ENCODE measurements around the gene CDIP1. TPM values are rescaled to one million over a fixed set of nuclear protein-coding genes. Genes with fewer than 3 reads are reported as not detected.

The CDIP1 gene
- total RNA-seq, 1 experiment from 2014 or later = 49.7 TPM

DNA sequence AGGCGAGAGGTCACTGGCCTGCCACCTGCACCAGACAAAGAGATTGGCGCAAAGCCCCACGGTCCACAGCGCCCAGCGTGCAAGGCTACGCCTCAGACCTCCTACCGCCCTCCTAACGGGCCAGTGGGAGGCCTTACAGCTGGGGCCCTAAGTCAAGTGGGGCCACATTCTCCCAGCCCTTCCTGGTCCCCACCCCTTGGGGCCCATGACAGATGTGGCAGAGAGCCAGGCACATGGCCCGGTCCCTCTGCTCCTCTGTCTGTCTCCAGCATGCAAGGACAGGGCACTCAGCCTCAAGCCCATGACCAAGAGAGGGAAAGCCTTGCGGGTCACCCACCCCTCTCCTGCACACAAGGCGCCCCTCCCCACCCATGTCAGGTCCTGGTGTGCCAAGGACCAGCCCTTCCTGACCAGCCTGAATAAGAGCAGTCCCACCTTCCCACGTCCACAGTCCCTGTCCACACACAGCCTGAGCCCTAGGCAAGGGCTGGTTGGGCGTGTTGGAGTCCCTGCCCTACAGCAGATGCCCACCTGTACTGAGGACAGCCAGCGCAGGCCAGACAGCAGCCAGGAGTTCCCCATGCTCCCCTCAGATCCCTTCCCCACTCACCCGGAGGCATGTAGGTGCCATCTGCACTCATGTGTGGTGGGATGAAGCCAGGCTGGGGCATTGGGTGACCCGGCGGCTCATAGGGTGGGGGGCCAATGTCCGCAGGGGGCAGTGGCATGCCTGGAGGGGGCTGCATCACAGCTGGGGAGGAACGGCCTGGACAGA is 25.3 kb downstream of the CDIP1 start:
- no peak overlapping the region for H3T11ph ChIP-seq (ENCODE audit: low read length)
- no peaks in the 10 kb centered on the region for H4K20me1 ChIP-seq (ENCODE audit: control insufficient read depth, insufficient read depth, insufficient read length)
- no peak overlapping the region for H3K4me2 ChIP-seq (ENCODE audit: insufficient read depth, insufficient read length, low read length)
- no peak overlapping the region for H3K18ac ChIP-seq (ENCODE audit: insufficient read length, low read depth, low read length)
- no peaks in the 10 kb centered on the region for H3K79me1 ChIP-seq (ENCODE audit: insufficient read depth, low read depth, low read length, poor library complexity, severe bottlenecking)
- Mint-ChIP-seq H3K4me3 (no peak overlapping the region), H3K27ac (peak overlapping the region in 2 of 3 experiments; percentile 66 to 79; a peak in 3 of 7 replicates), H3K27me3 (ENCODE audit: low read depth) (no peaks in the 10 kb centered on the region; the same call in 1 of the 2 replicates), H3K9me3 (no peaks in the 10 kb centered on the region), H3K4me1 (peaks cover 4 to 11% of the 10 kb centered on the region in 2 experiments; a peak in 3 of 4 replicates), H3K36me3 (ENCODE audit: insufficient read depth in 1 of 3, low read depth in 3 of 3) (peaks cover 16 to 33% (median 33%) of the 10 kb centered on the region in 3 experiments; a peak in 6 of 7 replicates)
- no peak for DNase-seq
- no peaks in the 10 kb centered on the region for H3K4me1 ChIP-seq (ENCODE audit: insufficient read depth, low read length)
- no peak overlapping the region for H2BK12ac ChIP-seq (ENCODE audit: insufficient read length, low read depth, low read length)
- no peak overlapping the region; the same call in 1 of the 2 replicates for H3K14ac ChIP-seq (ENCODE audit: insufficient read depth, low read length)
- H3K23ac ChIP-seq (ENCODE audit: insufficient read length, low read depth, low read length) = no peak overlapping the region
- no peaks in the 10 kb centered on the region for H3K9me3 ChIP-seq (ENCODE audit: control insufficient read depth, low read depth, low read length)
- H3K27me3 ChIP-seq (ENCODE audit: insufficient read depth, low read length) = no peaks in the 10 kb centered on the region
- TF ChIP-seq, protein P1, sequence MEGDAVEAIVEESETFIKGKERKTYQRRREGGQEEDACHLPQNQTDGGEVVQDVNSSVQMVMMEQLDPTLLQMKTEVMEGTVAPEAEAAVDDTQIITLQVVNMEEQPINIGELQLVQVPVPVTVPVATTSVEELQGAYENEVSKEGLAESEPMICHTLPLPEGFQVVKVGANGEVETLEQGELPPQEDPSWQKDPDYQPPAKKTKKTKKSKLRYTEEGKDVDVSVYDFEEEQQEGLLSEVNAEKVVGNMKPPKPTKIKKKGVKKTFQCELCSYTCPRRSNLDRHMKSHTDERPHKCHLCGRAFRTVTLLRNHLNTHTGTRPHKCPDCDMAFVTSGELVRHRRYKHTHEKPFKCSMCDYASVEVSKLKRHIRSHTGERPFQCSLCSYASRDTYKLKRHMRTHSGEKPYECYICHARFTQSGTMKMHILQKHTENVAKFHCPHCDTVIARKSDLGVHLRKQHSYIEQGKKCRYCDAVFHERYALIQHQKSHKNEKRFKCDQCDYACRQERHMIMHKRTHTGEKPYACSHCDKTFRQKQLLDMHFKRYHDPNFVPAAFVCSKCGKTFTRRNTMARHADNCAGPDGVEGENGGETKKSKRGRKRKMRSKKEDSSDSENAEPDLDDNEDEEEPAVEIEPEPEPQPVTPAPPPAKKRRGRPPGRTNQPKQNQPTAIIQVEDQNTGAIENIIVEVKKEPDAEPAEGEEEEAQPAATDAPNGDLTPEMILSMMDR (conservative IDR thresholded peaks at IDR 0.05) = no peak
- H3K23me2 ChIP-seq (ENCODE audit: insufficient read length, low read depth, low read length, poor library complexity, severe bottlenecking) = no peaks in the 10 kb centered on the region
- no peak overlapping the region for H2AK5ac ChIP-seq (ENCODE audit: insufficient read length, low read length)
- no peak overlapping the region for H2AFZ ChIP-seq (ENCODE audit: low read length)
- H2BK20ac ChIP-seq (ENCODE audit: low read depth, low read length, poor library complexity, severe bottlenecking) = no peak overlapping the region
- no CpG with 5 or more reads among the region's 19 CpGs for WGBS (ENCODE audit: extremely low coverage, insufficient read length, low lambda C conversion rate)
- H2BK120ac ChIP-seq (ENCODE audit: low read depth, low read length, poor library complexity, severe bottlenecking) = no peak overlapping the region
- no peak overlapping the region for H2BK15ac ChIP-seq (ENCODE audit: low read depth, low read length)
- no peak overlapping the region for H4K91ac ChIP-seq (ENCODE audit: insufficient read length, low read depth, low read length)
- H3K4ac ChIP-seq (ENCODE audit: low read depth, low read length) = no peak overlapping the region
- no peak overlapping the region for H3K56ac ChIP-seq (ENCODE audit: insufficient read length, low read depth, low read length)
- H3K79me2 ChIP-seq (ENCODE audit: insufficient read depth, low read length) = no peaks in the 10 kb centered on the region
- H4K8ac ChIP-seq (replicated peaks; ENCODE audit: insufficient read length, low read depth, low read length) = no peak overlapping the region
- H4K5ac ChIP-seq (ENCODE audit: insufficient read length, low read depth, low read length) = no peak overlapping the region
- H3K9ac ChIP-seq (ENCODE audit: extremely low read depth, insufficient read length, low read length) = no peak overlapping the region
- no peak overlapping the region for H3K27ac ChIP-seq (ENCODE audit: insufficient read length, low read depth, low read length)
- H2BK5ac ChIP-seq (ENCODE audit: insufficient read length, low read length) = no peak overlapping the region
